ENCODE results near the gene POU3F1. TPM values are rescaled to one million over a fixed set of nuclear protein-coding genes. Genes with fewer than 3 reads are reported as not detected.

The POU3F1 gene
- total RNA-seq, 1 donor from 2014 or later = not detected

GRCh38 chr1:38009088-38009840 lies 37.3 kb downstream of the POU3F1 start:
- intact Hi-C loops (cut with DNase I) = no loop called here
- H3K9me3 ChIP-seq = no peaks in the 10 kb centered on the region
- DNase-seq (no peak), ATAC-seq (no peak)
- peak overlapping the region; percentile 64 for H3K27ac ChIP-seq
- no peaks in the 10 kb centered on the region for H3K36me3 ChIP-seq
- peaks cover 22% of the 10 kb centered on the region for H3K4me1 ChIP-seq
- TF ChIP-seq CTCF (IDR thresholded peaks at IDR 0.05) = no peak
- no peak overlapping the region for H3K4me3 ChIP-seq
- H3K27me3 ChIP-seq (ENCODE audit: low read depth) = no peaks in the 10 kb centered on the region

- ATAC-seq (peak in 1 of 2 donors; percentile 13), DNase-seq (no peak)
- H3K27me3 ChIP-seq (ENCODE audit: low read depth) = no peaks in the 10 kb centered on the region
- H3K4me1 ChIP-seq = peaks cover 29% of the 10 kb centered on the region
- no peaks in the 10 kb centered on the region for H3K9me3 ChIP-seq
- no peaks in the 10 kb centered on the region for H3K36me3 ChIP-seq
- intact Hi-C loops (cut with DNase I) = no loop called here
- peak overlapping the region; percentile 69 for H3K4me3 ChIP-seq
- TF ChIP-seq CTCF (IDR thresholded peaks at IDR 0.05) = no peak
- H3K27ac ChIP-seq = peak overlapping the region; percentile 74
These were observed 40.4 kb downstream of the POU3F1 start for GRCh38 chr1:38006008-38006828.

GRCh38 chr1:38005195-38006007 lies 41.2 kb downstream of the POU3F1 start, which contains the start of gene FHL3:
Gene FHL3, minus strand, starts transcription at chr1:38005514. Its CDS starts 6,102 bp downstream, at chr1:37999412.
- H3K36me3 ChIP-seq = no peaks in the 10 kb centered on the region
- no peaks in the 10 kb centered on the region for H3K9me3 ChIP-seq
- H3K4me3 ChIP-seq = peak within 1 kb of the TSS; percentile 69
- H3K4me1 ChIP-seq = peaks cover 37% of the 10 kb centered on the region
- H3K27me3 ChIP-seq (ENCODE audit: low read depth) = no peaks in the 10 kb centered on the region
- no peak for TF ChIP-seq CTCF (IDR thresholded peaks at IDR 0.05)
- H3K27ac ChIP-seq = peak within 1 kb of the TSS; percentile 74
- intact Hi-C loops (cut with DNase I) = no loop called here
- ATAC-seq = peak; percentile 71 to 77
- DNase-seq = peak; percentile 74

- intact Hi-C loops (cut with DNase I) = no loop called here
- no peak for DNase-seq
- ATAC-seq = no peak
- Histone ChIP-seq H3K4me3 (peak overlapping the region; percentile 69), H3K36me3 (no peaks in the 10 kb centered on the region), H3K4me1 (peaks cover 46% of the 10 kb centered on the region), H3K27me3 (ENCODE audit: low read depth) (no peaks in the 10 kb centered on the region), H3K27ac (peak overlapping the region; percentile 74), H3K9me3 (no peaks in the 10 kb centered on the region)
- TF ChIP-seq CTCF (IDR thresholded peaks at IDR 0.05) = no peak
These were observed 42.1 kb downstream of the POU3F1 start for GRCh38 chr1:38004284-38005108.

Data from lower lobe of right lung (tissue), 2 donors.